GM12801 (cell line): Measurements from ENCODE around the gene USH2A.

Experiments
- TF ChIP-seq, protein P1 (sequence below): IDR thresholded peaks from one replicate; pipeline ENCODE4 v1.5.1; 2011; ENCODE audit warnings: control low read depth; ENCODE audit not compliant: insufficient read length; ENCODE audit errors: extremely low read depth

The USH2A gene

DNA sequence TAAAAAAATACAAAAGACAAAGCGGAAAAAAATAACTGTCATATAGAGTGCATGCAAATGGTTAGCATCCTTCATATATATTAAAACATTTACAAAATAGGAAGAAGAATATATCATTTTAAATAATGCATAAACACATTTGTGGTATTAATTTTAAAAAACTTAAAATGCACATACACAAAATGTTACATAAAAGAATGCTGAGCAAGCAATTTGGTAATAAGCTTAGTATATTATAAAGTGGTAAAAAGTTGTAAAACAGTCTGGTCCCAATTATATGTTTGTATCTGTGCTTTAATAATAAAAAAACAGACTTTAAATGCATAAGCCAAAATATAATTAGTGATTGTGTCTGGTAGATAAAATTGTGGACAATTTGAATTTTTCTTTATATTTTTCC lies 394.6 kb downstream of the USH2A start:
- TF ChIP-seq, protein P1, sequence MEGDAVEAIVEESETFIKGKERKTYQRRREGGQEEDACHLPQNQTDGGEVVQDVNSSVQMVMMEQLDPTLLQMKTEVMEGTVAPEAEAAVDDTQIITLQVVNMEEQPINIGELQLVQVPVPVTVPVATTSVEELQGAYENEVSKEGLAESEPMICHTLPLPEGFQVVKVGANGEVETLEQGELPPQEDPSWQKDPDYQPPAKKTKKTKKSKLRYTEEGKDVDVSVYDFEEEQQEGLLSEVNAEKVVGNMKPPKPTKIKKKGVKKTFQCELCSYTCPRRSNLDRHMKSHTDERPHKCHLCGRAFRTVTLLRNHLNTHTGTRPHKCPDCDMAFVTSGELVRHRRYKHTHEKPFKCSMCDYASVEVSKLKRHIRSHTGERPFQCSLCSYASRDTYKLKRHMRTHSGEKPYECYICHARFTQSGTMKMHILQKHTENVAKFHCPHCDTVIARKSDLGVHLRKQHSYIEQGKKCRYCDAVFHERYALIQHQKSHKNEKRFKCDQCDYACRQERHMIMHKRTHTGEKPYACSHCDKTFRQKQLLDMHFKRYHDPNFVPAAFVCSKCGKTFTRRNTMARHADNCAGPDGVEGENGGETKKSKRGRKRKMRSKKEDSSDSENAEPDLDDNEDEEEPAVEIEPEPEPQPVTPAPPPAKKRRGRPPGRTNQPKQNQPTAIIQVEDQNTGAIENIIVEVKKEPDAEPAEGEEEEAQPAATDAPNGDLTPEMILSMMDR = no peak

- TF ChIP-seq, protein P1 = no peak
Observed at GRCh38 chr1:216024546-216024945, 398.7 kb downstream of the USH2A start.

- TF ChIP-seq, protein P1 = no peak
Observed at GRCh38 chr1:216020743-216021345, 402.4 kb downstream of the USH2A start.

DNA sequence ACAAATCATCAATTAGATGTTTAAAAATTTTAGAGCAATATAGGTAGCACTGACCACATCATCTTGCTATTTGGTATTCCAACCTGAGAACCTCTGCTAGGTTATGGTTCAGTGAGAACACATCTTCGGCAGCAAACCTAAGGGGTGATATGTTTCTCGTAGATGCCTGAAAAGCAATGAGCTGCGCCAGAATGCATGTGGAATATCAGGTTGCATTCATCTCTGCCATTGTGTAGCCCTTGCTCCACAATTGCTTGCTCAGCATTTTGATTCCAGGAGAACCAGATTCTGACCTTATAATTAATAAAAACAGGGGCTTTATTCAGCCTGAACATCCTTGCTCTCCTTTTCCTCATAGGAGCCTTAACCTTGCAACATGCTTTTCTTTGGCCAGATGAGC lies 408.1 kb downstream of the USH2A start:
- TF ChIP-seq, protein P1 = no peak

DNA sequence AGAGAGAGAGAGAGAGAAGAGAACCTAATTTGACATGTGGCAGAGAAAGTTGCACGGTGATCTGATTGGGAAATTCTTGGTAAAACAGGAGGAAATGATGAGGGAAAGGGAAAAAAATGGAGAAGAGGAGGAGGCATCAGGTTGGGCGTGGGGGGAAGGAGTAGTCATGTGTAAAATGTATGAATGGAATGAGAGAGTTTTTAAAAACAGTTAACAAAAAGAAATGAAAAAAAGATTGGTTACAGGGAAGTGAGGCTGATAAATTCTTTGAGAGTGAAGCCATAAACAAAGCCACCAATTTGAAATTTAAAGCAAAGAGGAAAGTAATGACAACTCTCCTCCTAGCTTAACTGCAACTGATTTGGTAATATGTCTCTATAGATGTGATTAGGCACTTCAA lies 409.2 kb downstream of the USH2A start:
- TF ChIP-seq, protein P1 = no peak

GRCh38 chr1:216005916-216006315 lies 417.3 kb downstream of the USH2A start:
- TF ChIP-seq, protein P1 = no peak

DNA sequence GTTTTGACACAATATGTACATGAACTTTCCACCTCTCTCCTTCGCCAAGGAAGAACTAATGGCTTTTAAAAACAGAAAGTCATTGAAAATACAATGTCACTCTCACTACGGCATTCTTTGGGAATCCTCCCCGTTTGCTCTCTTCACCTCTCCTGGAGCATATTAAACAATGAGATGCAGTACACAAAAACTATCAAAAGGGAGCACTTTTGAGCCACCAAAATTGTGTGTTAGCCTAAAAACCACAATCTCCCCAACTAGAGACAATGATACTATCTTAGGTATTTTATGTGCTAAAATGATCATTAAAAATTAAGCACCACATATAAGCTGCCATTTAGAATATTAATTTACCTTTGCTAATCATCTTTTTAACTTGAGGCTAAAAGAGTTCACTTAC lies 430.6 kb downstream of the USH2A start:
- TF ChIP-seq, protein P1 = no peak
